ENCODE data around the gene ADSS1. TPM values are rescaled to one million over a fixed set of nuclear protein-coding genes. Genes with fewer than 3 reads are reported as not detected.

The ADSS1 gene
- polyA plus RNA-seq, 4 donors: 3.6 to 12.7 (median 6.3) TPM

GRCh38 chr14:104701383-104702076 is 22.5 kb upstream of the ADSS1 start:
- Histone ChIP-seq H3K27me3 (ENCODE audit: control insufficient read depth in 3 of 3, insufficient read depth in 3 of 3, low read length in 3 of 3) (no peaks in the 10 kb centered on the region), H3K4me1 (ENCODE audit: control insufficient read depth in 3 of 3, insufficient read depth in 2 of 3, low read depth in 1 of 3, low read length in 2 of 3) (peaks cover 0 to 4% (median 4%) of the 10 kb centered on the region in 3 donors), H3K9me3 (ENCODE audit: control insufficient read depth in 2 of 2, insufficient read depth in 1 of 2, low read depth in 1 of 2, low read length in 1 of 2) (peaks cover 0 to 7% of the 10 kb centered on the region in 2 donors), H3K36me3 (ENCODE audit: control insufficient read depth in 3 of 3, insufficient read depth in 2 of 3, low read depth in 1 of 3, low read length in 3 of 3) (peaks cover 0 to 88% (median 10%) of the 10 kb centered on the region in 3 donors), H3K4me3 (ENCODE audit: low read depth in 1 of 3, low read length in 3 of 3) (no peak overlapping the region), H3K27ac (ENCODE audit: low read depth in 1 of 3, low read length in 2 of 3) (no peak overlapping the region)
- DNase-seq (no peak), FAIRE-seq (no peak)
- 91 to 95% (median 93%) methylated on average over 44 to 46 of the region's 46 CpGs for WGBS, 3 donors

GRCh38 chr14:104702106-104702505 is 21.9 kb upstream of the ADSS1 start:
- peaks cover 0 to 4% (median 4%) of the 10 kb centered on the region in 3 donors for H3K4me1 ChIP-seq (ENCODE audit: control insufficient read depth in 3 of 3, insufficient read depth in 2 of 3, low read depth in 1 of 3, low read length in 2 of 3)
- FAIRE-seq: no peak
- H3K9me3 ChIP-seq (ENCODE audit: control insufficient read depth in 2 of 2, insufficient read depth in 1 of 2, low read depth in 1 of 2, low read length in 1 of 2): peaks cover 0 to 7% of the 10 kb centered on the region in 2 donors
- peaks cover 0 to 88% (median 10%) of the 10 kb centered on the region in 3 donors for H3K36me3 ChIP-seq (ENCODE audit: control insufficient read depth in 3 of 3, insufficient read depth in 2 of 3, low read depth in 1 of 3, low read length in 3 of 3)
- no peak overlapping the region for H3K4me3 ChIP-seq (ENCODE audit: low read depth in 1 of 3, low read length in 3 of 3)
- 80 to 83% (median 81%) methylated on average over 12 of the region's 12 CpGs for WGBS, 3 donors
- H3K27me3 ChIP-seq (ENCODE audit: control insufficient read depth in 3 of 3, insufficient read depth in 3 of 3, low read length in 3 of 3): no peaks in the 10 kb centered on the region
- no peak overlapping the region for H3K27ac ChIP-seq (ENCODE audit: low read depth in 1 of 3, low read length in 2 of 3)
- DNase-seq: no peak

- DNase-seq: no peak
- Histone ChIP-seq H3K9me3 (ENCODE audit: control insufficient read depth in 2 of 2, insufficient read depth in 1 of 2, low read depth in 1 of 2, low read length in 1 of 2) (peaks cover 0 to 7% of the 10 kb centered on the region in 2 donors), H3K4me1 (ENCODE audit: control insufficient read depth in 3 of 3, insufficient read depth in 2 of 3, low read depth in 1 of 3, low read length in 2 of 3) (peaks cover 0 to 4% (median 0%) of the 10 kb centered on the region in 3 donors), H3K27me3 (ENCODE audit: control insufficient read depth in 3 of 3, insufficient read depth in 3 of 3, low read length in 3 of 3) (no peaks in the 10 kb centered on the region), H3K36me3 (ENCODE audit: control insufficient read depth in 3 of 3, insufficient read depth in 2 of 3, low read depth in 1 of 3, low read length in 3 of 3) (peaks cover 0 to 84% (median 10%) of the 10 kb centered on the region in 3 donors), H3K27ac (ENCODE audit: low read depth in 1 of 3, low read length in 2 of 3) (no peak overlapping the region), H3K4me3 (ENCODE audit: low read depth in 1 of 3, low read length in 3 of 3) (no peak overlapping the region)
- 82 to 95% (median 85%) methylated on average over 4 of the region's 4 CpGs for WGBS, 3 donors
- no peak for FAIRE-seq
These were observed 21.4 kb upstream of the ADSS1 start for GRCh38 chr14:104702673-104703072.

- H3K4me3 ChIP-seq (ENCODE audit: low read depth in 1 of 3, low read length in 3 of 3): no peak overlapping the region
- H3K27me3 ChIP-seq (ENCODE audit: control insufficient read depth in 3 of 3, insufficient read depth in 3 of 3, low read length in 3 of 3): no peaks in the 10 kb centered on the region
- peaks cover 0 to 88% (median 10%) of the 10 kb centered on the region in 3 donors for H3K36me3 ChIP-seq (ENCODE audit: control insufficient read depth in 3 of 3, insufficient read depth in 2 of 3, low read depth in 1 of 3, low read length in 3 of 3)
- no peaks in the 10 kb centered on the region for H3K4me1 ChIP-seq (ENCODE audit: control insufficient read depth in 3 of 3, insufficient read depth in 2 of 3, low read depth in 1 of 3, low read length in 2 of 3)
- H3K9me3 ChIP-seq (ENCODE audit: control insufficient read depth in 2 of 2, insufficient read depth in 1 of 2, low read depth in 1 of 2, low read length in 1 of 2): peaks cover 0 to 7% of the 10 kb centered on the region in 2 donors
- FAIRE-seq: no peak
- DNase-seq: no peak
- H3K27ac ChIP-seq (ENCODE audit: low read depth in 1 of 3, low read length in 2 of 3): no peak overlapping the region
- 93 to 95% (median 95%) methylated on average over 24 to 28 of the region's 28 CpGs for WGBS, 3 donors
These were observed 20.8 kb upstream of the ADSS1 start for GRCh38 chr14:104703269-104703668.

GRCh38 chr14:104704252-104704651 is 19.8 kb upstream of the ADSS1 start:
- FAIRE-seq (no peak), DNase-seq (no peak)
- Histone ChIP-seq H3K27me3 (ENCODE audit: control insufficient read depth in 3 of 3, insufficient read depth in 3 of 3, low read length in 3 of 3) (no peaks in the 10 kb centered on the region), H3K4me1 (ENCODE audit: control insufficient read depth in 3 of 3, insufficient read depth in 2 of 3, low read depth in 1 of 3, low read length in 2 of 3) (no peaks in the 10 kb centered on the region), H3K36me3 (ENCODE audit: control insufficient read depth in 3 of 3, insufficient read depth in 2 of 3, low read depth in 1 of 3, low read length in 3 of 3) (peaks cover 0 to 88% (median 10%) of the 10 kb centered on the region in 3 donors), H3K9me3 (ENCODE audit: control insufficient read depth in 2 of 2, insufficient read depth in 1 of 2, low read depth in 1 of 2, low read length in 1 of 2) (peaks cover 0 to 7% of the 10 kb centered on the region in 2 donors), H3K4me3 (ENCODE audit: low read depth in 1 of 3, low read length in 3 of 3) (no peak overlapping the region), H3K27ac (ENCODE audit: low read depth in 1 of 3, low read length in 2 of 3) (no peak overlapping the region)
- 97 to 99% (median 98%) methylated on average over 22 of the region's 22 CpGs for WGBS, 3 donors

- no peak for DNase-seq
- Histone ChIP-seq H3K4me1 (ENCODE audit: control insufficient read depth in 3 of 3, insufficient read depth in 2 of 3, low read depth in 1 of 3, low read length in 2 of 3) (no peaks in the 10 kb centered on the region), H3K27me3 (ENCODE audit: control insufficient read depth in 3 of 3, insufficient read depth in 3 of 3, low read length in 3 of 3) (no peaks in the 10 kb centered on the region), H3K9me3 (ENCODE audit: control insufficient read depth in 2 of 2, insufficient read depth in 1 of 2, low read depth in 1 of 2, low read length in 1 of 2) (peaks cover 0 to 7% of the 10 kb centered on the region in 2 donors), H3K36me3 (ENCODE audit: control insufficient read depth in 3 of 3, insufficient read depth in 2 of 3, low read depth in 1 of 3, low read length in 3 of 3) (peaks cover 0 to 93% (median 10%) of the 10 kb centered on the region in 3 donors), H3K27ac (ENCODE audit: low read depth in 1 of 3, low read length in 2 of 3) (no peak overlapping the region), H3K4me3 (ENCODE audit: low read depth in 1 of 3, low read length in 3 of 3) (no peak overlapping the region)
- 91 to 94% (median 94%) methylated on average over 18 to 21 of the region's 21 CpGs for WGBS, 3 donors
- no peak for FAIRE-seq
These were observed 18.5 kb upstream of the ADSS1 start for GRCh38 chr14:104705340-104706047.

- H3K36me3 ChIP-seq (ENCODE audit: control insufficient read depth in 3 of 3, insufficient read depth in 2 of 3, low read depth in 1 of 3, low read length in 3 of 3): peaks cover 4 to 93% (median 12%) of the 10 kb centered on the region in 3 donors
These were observed 17.1 kb upstream of the ADSS1 start for GRCh38 chr14:104706733-104707607.

More at GRCh38 chr14:104706733-104707607, 17.1 kb upstream of the ADSS1 start:
- Histone ChIP-seq H3K4me1 (ENCODE audit: control insufficient read depth in 3 of 3, insufficient read depth in 2 of 3, low read depth in 1 of 3, low read length in 2 of 3) (no peaks in the 10 kb centered on the region), H3K4me3 (ENCODE audit: low read depth in 1 of 3, low read length in 3 of 3) (no peak overlapping the region), H3K27ac (ENCODE audit: low read depth in 1 of 3, low read length in 2 of 3) (no peak overlapping the region), H3K9me3 (ENCODE audit: control insufficient read depth in 2 of 2, insufficient read depth in 1 of 2, low read depth in 1 of 2, low read length in 1 of 2) (peaks cover 0 to 7% of the 10 kb centered on the region in 2 donors), H3K27me3 (ENCODE audit: control insufficient read depth in 3 of 3, insufficient read depth in 3 of 3, low read length in 3 of 3) (no peaks in the 10 kb centered on the region)
- DNase-seq (no peak), FAIRE-seq (no peak)
- WGBS, 3 donors: 63 to 79% (median 67%) methylated on average over 21 to 28 of the region's 28 CpGs

Measured in small intestine (tissue), 7 donors.